HG02678 (cell line): ENCODE data around the gene EXOC4.

Experiments used
- ATAC-seq: cut with Tn5 transposase; IDR thresholded peaks from one replicate; pipeline ENCODE4 v1.9.1; 2021; ENCODE audit warnings: mild to moderate bottlenecking, moderate library complexity; ENCODE audit not compliant: unreplicated experiment

Gene EXOC4

GRCh38 chr7:133812877-133813276 lies 560.0 kb downstream of the EXOC4 start:
- ATAC-seq = no peak

DNA sequence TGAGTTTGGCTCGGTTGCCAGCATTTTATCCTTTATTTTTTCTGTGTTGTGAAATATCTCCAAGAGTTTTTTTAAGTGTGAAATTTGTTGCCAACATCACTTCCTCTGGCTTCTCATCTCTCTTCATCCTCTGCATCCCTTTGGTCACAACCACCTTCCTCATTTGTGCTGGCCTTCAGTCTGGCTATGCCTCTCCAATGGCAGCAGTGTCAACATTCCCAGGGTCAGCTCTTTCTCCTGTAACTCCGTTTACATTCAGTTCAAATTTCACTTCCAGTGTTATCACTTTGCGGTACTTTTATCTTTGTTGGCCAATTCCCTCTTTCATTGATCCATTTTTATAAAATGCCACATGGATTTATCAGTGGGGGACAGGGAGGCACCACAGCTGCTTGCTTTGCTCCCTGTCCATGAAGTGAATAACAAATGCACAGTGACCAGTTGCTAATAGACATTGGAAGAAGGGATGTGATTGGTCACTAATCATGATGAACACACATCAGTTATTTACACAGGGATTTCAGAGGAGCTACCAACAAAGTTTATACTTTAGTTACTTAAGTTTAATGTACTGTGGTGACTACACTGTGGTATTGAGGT lies 562.8 kb downstream of the EXOC4 start:
- no peak for ATAC-seq

DNA sequence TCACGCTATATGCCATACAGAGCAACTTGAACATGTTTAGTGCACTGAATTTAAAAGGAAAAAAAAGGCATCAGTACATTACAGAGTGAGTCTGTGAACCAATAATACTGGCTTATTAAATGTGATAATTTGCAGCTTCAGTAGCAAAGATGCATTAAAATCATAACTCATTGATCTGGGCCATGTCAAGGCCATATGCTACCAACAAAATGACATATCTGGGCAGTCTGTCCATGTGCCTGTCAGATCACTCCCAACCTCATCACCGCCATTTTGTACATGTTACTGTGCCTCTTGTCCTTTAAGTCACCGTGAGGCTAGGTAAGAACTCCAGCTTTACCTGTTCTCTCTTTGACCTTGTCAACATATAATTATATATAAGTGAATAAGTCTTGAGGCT lies 566.8 kb downstream of the EXOC4 start:
- no peak for ATAC-seq

DNA sequence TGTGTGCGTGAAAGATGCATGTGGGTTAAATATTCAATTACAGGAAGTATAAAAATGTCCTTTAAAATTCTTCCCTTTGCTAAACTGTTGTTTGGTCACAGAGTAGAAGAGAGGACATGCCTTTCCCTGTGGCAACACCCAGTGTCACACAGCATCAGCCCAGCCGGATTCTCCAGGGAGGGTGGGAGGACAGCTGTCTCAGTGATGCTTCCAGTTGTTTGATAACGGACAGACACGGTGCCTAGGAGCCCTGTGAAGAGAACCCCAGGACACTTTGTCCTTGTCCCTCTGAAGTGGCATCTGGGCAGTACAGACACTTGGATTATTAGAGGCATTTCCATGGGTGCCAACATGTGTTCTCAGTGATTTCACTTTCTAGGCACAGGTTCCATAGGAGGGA lies 567.7 kb downstream of the EXOC4 start:
- no peak for ATAC-seq

GRCh38 chr7:133821171-133821570 lies 568.3 kb downstream of the EXOC4 start:
- ATAC-seq = no peak

DNA sequence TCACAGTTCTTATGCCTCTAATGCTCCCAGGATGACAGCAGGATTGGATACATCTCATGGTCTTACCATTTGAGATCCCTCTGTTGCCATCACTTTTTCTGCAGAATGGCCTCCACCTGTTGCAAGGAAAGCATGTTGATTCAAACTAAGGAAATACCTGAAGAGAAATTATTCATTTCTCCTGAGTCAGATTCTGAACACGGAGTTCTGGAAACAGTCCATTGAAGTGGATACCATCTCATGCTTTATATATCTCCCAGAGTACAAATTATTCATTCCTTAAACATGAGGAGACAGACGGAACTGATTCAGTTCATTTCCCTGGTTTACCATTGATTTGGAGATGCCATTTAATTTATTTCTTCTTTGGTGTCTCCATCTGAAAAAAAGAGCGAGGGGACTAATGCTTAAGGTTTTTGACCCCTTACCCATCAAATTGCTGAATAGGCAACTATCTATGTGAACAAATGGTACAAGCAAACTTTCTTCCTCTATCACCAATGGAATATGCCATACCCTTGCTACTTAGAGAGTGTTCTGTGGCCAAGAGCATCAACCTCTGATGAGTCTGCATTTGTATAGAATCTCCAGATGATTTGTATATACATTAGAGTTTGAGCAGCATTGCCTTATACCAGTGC lies 569.2 kb downstream of the EXOC4 start:
- no peak for ATAC-seq

DNA sequence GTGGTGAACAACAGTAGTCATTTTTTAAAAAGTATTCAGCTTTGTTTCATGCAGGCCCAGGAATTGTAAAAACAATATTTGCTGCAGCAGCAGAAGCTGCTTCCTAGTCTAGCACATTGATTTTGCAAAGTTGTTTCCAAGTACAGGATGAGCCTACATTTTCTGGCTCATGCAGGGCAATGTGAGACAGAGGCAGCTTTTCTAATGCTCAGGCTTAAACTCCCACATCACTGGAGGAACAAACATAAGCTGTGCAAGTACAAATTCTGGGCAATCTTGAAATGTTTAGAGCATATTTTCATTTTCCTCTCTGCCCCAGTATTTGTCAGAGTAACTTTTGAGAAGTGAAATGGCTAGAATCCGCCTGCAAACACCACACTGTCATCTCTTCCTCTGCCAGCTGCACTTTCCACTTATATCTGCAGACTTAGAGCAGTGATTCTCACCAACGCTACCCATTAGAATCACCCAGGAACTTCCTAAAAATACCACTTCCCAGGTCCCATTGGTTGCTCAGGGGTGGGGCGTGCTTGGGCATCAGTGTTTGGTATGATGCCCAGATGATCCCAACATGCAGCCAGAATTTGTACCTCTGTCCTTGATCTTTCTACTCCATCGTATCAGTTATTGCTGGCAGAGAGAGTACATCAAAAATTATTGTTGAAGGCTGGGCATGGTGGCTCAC lies 570.1 kb downstream of the EXOC4 start:
- ATAC-seq = no peak

DNA sequence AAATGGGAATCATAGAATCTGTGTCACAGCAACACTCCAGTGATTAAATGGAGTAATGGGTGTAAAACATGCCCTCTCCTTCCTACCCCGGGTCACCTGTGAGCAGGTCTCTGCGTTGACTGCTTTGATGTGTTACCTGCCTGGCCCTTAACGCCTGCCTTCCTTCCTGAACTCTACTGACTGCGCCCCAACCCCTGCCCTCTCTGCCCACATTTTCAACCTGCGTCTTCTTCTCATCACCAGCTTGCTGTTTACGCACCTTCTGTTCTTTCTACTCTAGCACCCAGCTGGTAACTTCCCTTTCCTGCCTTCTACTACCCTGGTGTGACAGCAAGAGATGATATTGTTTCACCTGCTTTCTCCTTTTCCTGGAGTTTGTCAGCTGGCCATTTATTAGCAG lies 571.3 kb downstream of the EXOC4 start:
- ATAC-seq = no peak

DNA sequence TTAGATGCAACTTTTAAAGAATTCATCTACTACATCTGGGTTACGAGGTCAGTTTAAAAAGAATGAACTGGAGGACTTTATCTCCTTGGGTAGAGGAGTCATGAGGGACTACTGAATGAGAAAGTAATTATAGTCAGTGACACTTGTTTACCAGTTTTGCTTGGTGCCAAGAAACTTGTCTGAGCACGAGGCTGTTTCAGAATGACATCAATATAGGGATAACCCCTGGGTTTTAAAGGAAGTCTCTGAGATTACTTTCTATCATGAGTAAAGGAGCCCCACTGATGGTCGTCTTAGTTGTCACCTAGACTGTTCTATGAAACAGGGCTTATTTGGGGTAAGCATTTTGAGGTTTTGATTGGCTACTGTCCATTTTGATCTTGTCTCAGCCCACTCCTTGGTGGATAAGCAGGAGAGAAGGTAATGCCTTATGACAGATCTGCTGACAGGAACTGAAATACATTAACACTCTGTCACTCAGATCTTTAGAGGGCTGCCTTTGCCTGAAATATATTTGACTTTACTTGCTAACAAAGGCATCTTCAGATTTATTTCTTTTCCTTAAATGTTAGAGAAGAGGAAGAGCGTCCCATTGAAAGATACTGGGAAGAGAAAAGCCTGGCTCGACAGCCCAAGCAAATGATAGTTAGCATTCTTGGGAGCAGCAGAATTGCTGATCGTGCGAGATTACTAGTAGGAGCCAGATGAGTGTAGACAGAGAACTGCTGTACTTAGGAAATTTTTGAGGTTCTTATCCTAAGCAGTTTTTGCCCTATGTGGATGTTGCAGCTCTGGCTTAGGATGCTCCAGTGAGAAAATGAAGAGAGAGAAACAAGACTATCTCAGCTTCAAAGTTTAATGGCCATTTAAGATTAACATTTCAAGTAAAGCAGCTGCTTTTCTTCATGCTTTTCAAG lies 575.1 kb downstream of the EXOC4 start:
- no peak for ATAC-seq

GRCh38 chr7:133828906-133829305 lies 576.0 kb downstream of the EXOC4 start:
- no peak for ATAC-seq

DNA sequence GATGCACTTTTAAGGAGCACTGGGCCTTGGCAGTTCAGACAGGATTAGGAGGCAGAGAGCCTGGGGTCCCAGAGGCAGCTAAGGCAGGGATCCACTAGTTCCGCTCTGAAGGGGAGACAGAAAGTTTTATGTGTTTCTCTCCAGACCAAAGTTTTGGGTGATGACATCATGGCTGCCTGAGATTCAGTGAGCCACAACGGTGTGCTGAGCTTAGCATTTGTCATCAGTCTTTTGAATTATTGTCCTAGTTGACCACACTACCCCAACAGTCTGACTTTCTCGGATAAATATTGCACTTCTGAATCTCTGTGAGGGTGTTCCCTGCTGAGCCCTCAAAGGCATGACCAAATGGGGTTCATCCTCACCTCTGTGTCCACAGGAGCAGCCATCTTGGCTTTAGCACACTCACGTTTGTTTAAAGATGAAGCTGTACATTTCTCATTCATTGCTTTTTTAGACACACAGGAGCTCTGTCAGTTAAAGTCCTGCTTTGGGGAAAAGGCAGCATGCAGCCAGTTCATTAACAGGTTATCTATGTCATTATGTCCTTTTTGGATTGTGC lies 576.5 kb downstream of the EXOC4 start:
- ATAC-seq = no peak

GRCh38 chr7:133830081-133830480 lies 577.2 kb downstream of the EXOC4 start:
- ATAC-seq = no peak

DNA sequence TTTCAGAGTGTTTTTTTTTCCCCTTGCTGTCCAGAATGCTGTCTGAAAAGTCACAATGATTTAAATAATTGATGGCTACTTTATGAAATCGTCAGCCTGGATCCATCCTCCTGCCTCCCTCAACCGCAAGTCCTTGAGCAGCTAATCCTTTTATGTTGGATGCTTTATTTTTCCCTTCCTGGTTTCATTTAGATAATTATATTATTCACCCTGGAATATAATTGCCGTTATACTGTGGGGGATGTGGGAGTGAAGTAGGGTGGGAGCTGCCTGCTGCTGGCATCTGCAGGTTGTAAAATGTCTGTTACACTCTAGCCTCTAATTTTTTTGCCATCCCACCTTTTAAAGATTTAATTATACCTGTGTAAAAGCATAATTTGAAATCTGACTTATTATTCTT lies 583.8 kb downstream of the EXOC4 start:
- no peak for ATAC-seq

- no peak for ATAC-seq
Measured at GRCh38 chr7:133837224-133837623, 584.3 kb downstream of the EXOC4 start.

GRCh38 chr7:133839121-133839520 lies 586.2 kb downstream of the EXOC4 start:
- ATAC-seq = no peak

DNA sequence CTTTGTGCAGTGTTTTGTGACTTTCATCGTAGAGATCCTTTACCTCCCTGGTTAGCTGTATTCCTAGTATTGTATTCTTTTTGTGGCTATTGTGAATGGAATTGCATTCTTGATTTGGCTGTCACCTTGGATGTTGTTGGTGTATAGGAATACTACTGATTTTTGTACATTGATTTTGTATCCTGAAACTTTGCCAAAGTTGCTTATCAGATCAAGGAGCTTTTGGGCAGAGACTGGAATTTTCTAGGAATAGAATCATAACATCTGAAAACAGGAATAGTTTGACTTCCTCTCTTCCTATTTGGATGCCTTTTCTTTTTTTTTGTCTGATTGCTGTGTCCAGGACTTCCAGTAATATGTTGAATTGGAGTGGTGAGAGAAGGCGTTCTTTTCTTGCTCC lies 590.5 kb downstream of the EXOC4 start:
- ATAC-seq = no peak

- ATAC-seq = no peak
Measured at GRCh38 chr7:133845005-133845404, 592.1 kb downstream of the EXOC4 start.

- no peak for ATAC-seq
Measured at GRCh38 chr7:133846203-133846945, 593.5 kb downstream of the EXOC4 start.

DNA sequence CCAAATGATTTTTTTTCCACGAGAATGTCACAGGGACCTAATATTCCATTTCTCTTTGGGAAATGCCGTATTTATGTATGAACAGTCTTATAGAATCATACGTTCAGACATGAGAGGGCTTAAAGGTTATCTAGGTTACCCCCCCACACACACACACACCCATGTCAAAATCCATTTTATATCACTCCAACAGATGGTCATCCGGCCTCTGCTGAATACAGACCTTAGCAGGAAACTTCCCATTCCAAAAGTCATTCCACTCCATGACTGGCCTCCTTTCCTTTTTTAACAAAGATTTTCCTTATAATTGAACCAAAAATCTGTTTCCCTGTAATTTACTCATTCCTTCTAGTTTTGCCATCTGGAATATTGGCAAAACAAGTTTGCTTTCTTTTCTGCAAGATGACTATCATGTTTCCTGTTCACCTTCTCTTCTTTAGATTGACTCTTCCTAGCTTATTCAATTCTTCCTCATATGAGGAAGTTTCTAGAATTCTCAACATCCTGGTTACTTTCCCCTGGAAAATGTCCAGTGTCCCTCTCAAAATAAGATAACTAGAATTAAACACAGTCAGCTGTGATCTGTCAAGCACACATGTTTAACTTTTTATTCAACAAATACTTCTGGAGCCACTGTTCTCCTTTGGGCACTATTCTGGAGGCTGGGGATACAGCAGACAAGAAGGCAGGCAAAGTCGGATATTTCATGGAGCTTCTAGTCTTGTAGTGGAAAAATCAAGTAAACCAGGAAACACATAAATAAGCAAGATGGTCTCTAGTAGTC lies 597.8 kb downstream of the EXOC4 start:
- ATAC-seq = no peak

DNA sequence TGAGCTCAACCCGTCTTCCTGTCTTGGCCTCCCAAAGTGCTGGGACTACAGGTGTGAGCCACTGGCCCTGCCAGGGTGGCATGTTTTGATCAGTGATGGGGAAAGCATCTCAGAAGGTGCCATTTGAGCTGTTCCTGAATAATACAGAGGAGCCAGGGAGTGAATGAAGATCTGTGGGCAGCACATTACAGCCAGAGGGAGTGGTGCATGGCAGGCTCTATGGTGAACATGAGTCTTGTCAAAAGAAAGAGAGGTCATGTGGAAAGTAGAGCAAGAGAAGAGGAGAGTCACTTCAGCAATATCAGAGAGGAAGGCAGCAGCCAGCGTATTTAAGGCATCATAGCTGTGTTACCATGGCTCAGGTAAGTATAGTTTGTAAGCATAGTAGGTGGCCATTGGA lies 598.5 kb downstream of the EXOC4 start:
- no peak for ATAC-seq
